Endodermal cell (in vitro differentiated cells): ENCODE results near the gene RLF. TPM values are rescaled to one million over a fixed set of nuclear protein-coding genes. Genes with fewer than 3 reads are reported as not detected.

Experiments
- DNase-seq: peaks from one replicate; pipeline ENCODE4 v3.0.0-alpha.2; 2017
- H3K27ac ChIP-seq: 2 replicates; pipeline ENCODE4 v1.5.1; 2013; ENCODE audit warnings: mild to moderate bottlenecking, low read depth, low read length, moderate library complexity
- H3K27me3 ChIP-seq: 2 replicates; pipeline ENCODE4 v1.6.1; 2013; ENCODE audit warnings: mild to moderate bottlenecking, low read length, moderate library complexity; ENCODE audit not compliant: insufficient read depth, control insufficient read depth, poor library complexity, severe bottlenecking
- H3K36me3 ChIP-seq: 2 replicates; pipeline ENCODE4 v1.7.0; 2013; ENCODE audit warnings: mild to moderate bottlenecking, low read length, moderate library complexity; ENCODE audit not compliant: control insufficient read depth, insufficient read depth
- H3K4me1 ChIP-seq: one replicate; pipeline ENCODE4 v1.7.0; 2013; ENCODE audit warnings: low read length; ENCODE audit not compliant: control insufficient read depth, insufficient read depth
- H3K4me3 ChIP-seq: 2 replicates; pipeline ENCODE4 v1.5.1; 2013; ENCODE audit warnings: mild to moderate bottlenecking, low read length, moderate library complexity
- H3K9ac ChIP-seq: 2 replicates; pipeline ENCODE4 v1.6.1; 2013; ENCODE audit warnings: mild to moderate bottlenecking, low read length, moderate library complexity; ENCODE audit not compliant: poor library complexity, severe bottlenecking; ENCODE audit errors: extremely low read depth
- H3K9me3 ChIP-seq: 2 replicates; pipeline ENCODE4 v1.6.1; 2013; ENCODE audit warnings: mild to moderate bottlenecking, low read length, moderate library complexity; ENCODE audit not compliant: control insufficient read depth
- H3K27ac Mint-ChIP-seq: 2 replicates; pipeline ENCODE4 v1.8.0; 2020; ENCODE audit warnings: mixed read lengths
- H3K27me3 Mint-ChIP-seq: 2 replicates; pipeline ENCODE4 v1.8.0; 2021; ENCODE audit warnings: mild to moderate bottlenecking, mixed read lengths; ENCODE audit not compliant: insufficient read depth
- H3K36me3 Mint-ChIP-seq: 2 replicates; pipeline ENCODE4 v1.8.0; 2020; ENCODE audit warnings: low read depth, mixed read lengths
- H3K4me1 Mint-ChIP-seq: 2 replicates; pipeline ENCODE4 v1.8.0; 2020; ENCODE audit warnings: mixed read lengths
- H3K4me3 Mint-ChIP-seq: 2 replicates; pipeline ENCODE4 v1.8.0; 2020; ENCODE audit warnings: mild to moderate bottlenecking, moderate library complexity, mixed read lengths
- H3K9me3 Mint-ChIP-seq: 2 replicates; pipeline ENCODE4 v1.8.0; 2020; ENCODE audit warnings: mild to moderate bottlenecking, mixed read lengths
- WGBS, 2 experiments: methylation state at CpG; one replicate each; pipeline versions ENCODE4 v1.1.5 to v1.1.7; 2013; ENCODE audit warnings: missing lambda C conversion rate in 2 of 2, mixed read lengths in 1 of 2; ENCODE audit not compliant: insufficient coverage in 1 of 2, insufficient read length in 1 of 2; 5-methylcytosine and 5-hydroxymethylcytosine counted together
- long read RNA-seq, 4 experiments: library from polyadenylated mRNA in 2 of 4; library from RNA in 1 of 4; library from capped mRNA in 1 of 4; stranded (forward) in 3 of 4; unstranded in 1 of 4; transcript quantifications; one replicate each; pipeline ENCODE4 v2.0.0, GENCODE V29; 2020 to 2021; ENCODE audit warnings: inconsistent platforms in 1 of 4
- polyA plus RNA-seq, 2 experiments: library from polyadenylated mRNA; stranded (reverse); fragments of 50-300 nt; gene quantifications; one replicate each; pipeline ENCODE4 v1.2.3, GENCODE V29; 2013
- total RNA-seq, 2 donors: library from RNA; stranded (reverse); fragmentation: NEBNext Ultra II Directional in 1 of 2; extraction: Animal tissue kit (Norgen Biotek cat#: 25700) in 1 of 2; gene quantifications; 2 replicates in 1 of 2; 3 replicates in 1 of 2; pipeline ENCODE4 v1.2.1, GENCODE V29; 2021
- TF ChIP-seq, protein P1 (sequence below): fragments of 200-600 bp; sonication (generic); conservative IDR thresholded peaks from 2 replicates; pipeline ENCODE4 v1.5.0; 2021; ENCODE audit warnings: antibody characterized with exemption, mild to moderate bottlenecking

Gene RLF
- total RNA-seq = 10 to 100 TPM; 18.8 to 23.3 TPM
- 23.9 TPM for polyA plus RNA-seq (2013, experiment 1 of 2)
- 23.6 TPM for polyA plus RNA-seq (2013, experiment 2 of 2)
- long read RNA-seq, experiment 1, partial matches to known transcripts = 0 of 6 reads
- long read RNA-seq, experiment 1, other reads (novel, unspliced or antisense) = 6 of 6 reads
- long read RNA-seq, experiment 2, full-length matches to known transcripts = 16 of 34 reads
- long read RNA-seq, experiment 2, partial matches to known transcripts = 5 of 34 reads
- long read RNA-seq, experiment 2, other reads (novel, unspliced or antisense) = 13 of 34 reads
- long read RNA-seq, experiment 3, full-length matches to known transcripts = 125 of 152 reads
- long read RNA-seq, experiment 3, partial matches to known transcripts = 6 of 152 reads
- long read RNA-seq, experiment 3, other reads (novel, unspliced or antisense) = 21 of 152 reads
- long read RNA-seq, experiment 4, full-length matches to known transcripts = 2 of 4 reads
- long read RNA-seq, experiment 4, partial matches to known transcripts = 1 of 4 reads
- long read RNA-seq, experiment 4, other reads (novel, unspliced or antisense) = 1 of 4 reads

GRCh38 chr1:40161125-40161887 is at the start of gene RLF:
RLF (plus strand) TSS chr1:40161387; CDS start chr1:40161400, 13 bp downstream.
- no peak within 1 kb of the TSS for H3K27ac Mint-ChIP-seq
- Histone ChIP-seq H3K27ac (peak within 1 kb of the TSS; percentile 86), H3K36me3 (no peaks in the 10 kb centered on the region), H3K9ac (peak within 1 kb of the TSS; percentile 96), H3K27me3 (peaks cover 12% of the 10 kb centered on the region), H3K9me3 (no peaks in the 10 kb centered on the region), H3K4me3 (peak within 1 kb of the TSS; percentile 93), H3K4me1 (peaks cover 4% of the 10 kb centered on the region)
- H3K4me1 Mint-ChIP-seq = peaks cover 17% of the 10 kb centered on the region
- 0% methylated on average over 34 to 62 of the region's 62 CpGs for WGBS, 2 experiments
- TF ChIP-seq, protein P1, sequence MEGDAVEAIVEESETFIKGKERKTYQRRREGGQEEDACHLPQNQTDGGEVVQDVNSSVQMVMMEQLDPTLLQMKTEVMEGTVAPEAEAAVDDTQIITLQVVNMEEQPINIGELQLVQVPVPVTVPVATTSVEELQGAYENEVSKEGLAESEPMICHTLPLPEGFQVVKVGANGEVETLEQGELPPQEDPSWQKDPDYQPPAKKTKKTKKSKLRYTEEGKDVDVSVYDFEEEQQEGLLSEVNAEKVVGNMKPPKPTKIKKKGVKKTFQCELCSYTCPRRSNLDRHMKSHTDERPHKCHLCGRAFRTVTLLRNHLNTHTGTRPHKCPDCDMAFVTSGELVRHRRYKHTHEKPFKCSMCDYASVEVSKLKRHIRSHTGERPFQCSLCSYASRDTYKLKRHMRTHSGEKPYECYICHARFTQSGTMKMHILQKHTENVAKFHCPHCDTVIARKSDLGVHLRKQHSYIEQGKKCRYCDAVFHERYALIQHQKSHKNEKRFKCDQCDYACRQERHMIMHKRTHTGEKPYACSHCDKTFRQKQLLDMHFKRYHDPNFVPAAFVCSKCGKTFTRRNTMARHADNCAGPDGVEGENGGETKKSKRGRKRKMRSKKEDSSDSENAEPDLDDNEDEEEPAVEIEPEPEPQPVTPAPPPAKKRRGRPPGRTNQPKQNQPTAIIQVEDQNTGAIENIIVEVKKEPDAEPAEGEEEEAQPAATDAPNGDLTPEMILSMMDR = no peak
- no peaks in the 10 kb centered on the region for H3K9me3 Mint-ChIP-seq
- DNase-seq = peak; percentile 98
- peaks cover 3% of the 10 kb centered on the region for H3K27me3 Mint-ChIP-seq
- no peak within 1 kb of the TSS for H3K4me3 Mint-ChIP-seq
- H3K36me3 Mint-ChIP-seq = no peaks in the 10 kb centered on the region

- no peaks in the 10 kb centered on the region for H3K36me3 Mint-ChIP-seq
- no peak overlapping the region for H3K4me3 Mint-ChIP-seq
- WGBS, 2 experiments = 97% methylated on average over 3 of the region's 3 CpGs; no CpG with 5 or more reads in 1 of the 2 experiments
Observed at GRCh38 chr1:40114400-40114799, 46.8 kb upstream of the RLF start.

DNA sequence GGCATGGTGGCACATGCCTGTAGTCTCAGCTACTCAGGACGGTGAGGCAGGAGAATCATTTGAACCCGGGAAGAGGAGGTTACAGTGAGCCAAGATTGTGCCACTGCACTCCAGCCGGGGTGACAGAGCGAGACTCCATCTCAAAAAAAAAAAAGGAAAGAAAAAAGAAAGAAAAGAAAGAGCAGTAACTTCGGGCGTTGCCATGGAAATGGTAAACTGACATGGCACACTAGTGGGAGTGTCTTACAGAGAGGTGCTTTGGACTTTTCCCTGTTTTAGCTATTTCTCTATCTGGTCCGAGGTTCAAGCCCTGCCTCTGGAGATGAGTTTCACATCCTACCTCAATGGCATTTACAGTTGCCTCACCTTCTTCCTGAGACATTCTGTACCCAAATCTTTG is 41.1 kb upstream of the RLF start:
- Mint-ChIP-seq H3K9me3 (no peaks in the 10 kb centered on the region), H3K4me1 (no peaks in the 10 kb centered on the region), H3K36me3 (no peaks in the 10 kb centered on the region), H3K27me3 (peaks cover 38% of the 10 kb centered on the region), H3K27ac (no peak overlapping the region), H3K4me3 (no peak overlapping the region)
- Histone ChIP-seq H3K27ac (no peak overlapping the region), H3K4me3 (no peak overlapping the region), H3K4me1 (peaks cover 8% of the 10 kb centered on the region), H3K36me3 (no peaks in the 10 kb centered on the region), H3K9me3 (no peaks in the 10 kb centered on the region), H3K27me3 (peaks cover 26% of the 10 kb centered on the region), H3K9ac (no peak overlapping the region)
- TF ChIP-seq, protein P1 = no peak
- DNase-seq = no peak
- 94 to 98% methylated on average over 5 to 7 of the region's 7 CpGs for WGBS, 2 experiments

More at GRCh38 chr1:40114400-40114799, 46.8 kb upstream of the RLF start:
- TF ChIP-seq, protein P1 = no peak
- peaks cover 38% of the 10 kb centered on the region for H3K27me3 Mint-ChIP-seq
- Histone ChIP-seq H3K9me3 (peaks cover 8% of the 10 kb centered on the region), H3K36me3 (no peaks in the 10 kb centered on the region), H3K4me3 (no peak overlapping the region), H3K9ac (no peak overlapping the region), H3K4me1 (peaks cover 8% of the 10 kb centered on the region), H3K27me3 (peaks cover 41% of the 10 kb centered on the region), H3K27ac (no peak overlapping the region)
- peaks cover 16% of the 10 kb centered on the region for H3K9me3 Mint-ChIP-seq
- DNase-seq = no peak
- H3K27ac Mint-ChIP-seq = no peak overlapping the region
- H3K4me1 Mint-ChIP-seq = no peaks in the 10 kb centered on the region
